GM19395 (cell line): ENCODE measurements around the gene S100A4.
A peak's percentile ranks its signal among the peaks of the same experiment; 100 is the strongest.
"Not testable (repeated sequence)": the region's sequence is repeated elsewhere in the genome, so short reads cannot be mapped to it uniquely, and the experiment has no call there.

Source experiments
- ATAC-seq: cut with Tn5 transposase; IDR thresholded peaks from one replicate; pipeline ENCODE4 v1.9.1; 2021; ENCODE audit warnings: mild to moderate bottlenecking, moderate library complexity; ENCODE audit not compliant: unreplicated experiment

Gene S100A4

DNA sequence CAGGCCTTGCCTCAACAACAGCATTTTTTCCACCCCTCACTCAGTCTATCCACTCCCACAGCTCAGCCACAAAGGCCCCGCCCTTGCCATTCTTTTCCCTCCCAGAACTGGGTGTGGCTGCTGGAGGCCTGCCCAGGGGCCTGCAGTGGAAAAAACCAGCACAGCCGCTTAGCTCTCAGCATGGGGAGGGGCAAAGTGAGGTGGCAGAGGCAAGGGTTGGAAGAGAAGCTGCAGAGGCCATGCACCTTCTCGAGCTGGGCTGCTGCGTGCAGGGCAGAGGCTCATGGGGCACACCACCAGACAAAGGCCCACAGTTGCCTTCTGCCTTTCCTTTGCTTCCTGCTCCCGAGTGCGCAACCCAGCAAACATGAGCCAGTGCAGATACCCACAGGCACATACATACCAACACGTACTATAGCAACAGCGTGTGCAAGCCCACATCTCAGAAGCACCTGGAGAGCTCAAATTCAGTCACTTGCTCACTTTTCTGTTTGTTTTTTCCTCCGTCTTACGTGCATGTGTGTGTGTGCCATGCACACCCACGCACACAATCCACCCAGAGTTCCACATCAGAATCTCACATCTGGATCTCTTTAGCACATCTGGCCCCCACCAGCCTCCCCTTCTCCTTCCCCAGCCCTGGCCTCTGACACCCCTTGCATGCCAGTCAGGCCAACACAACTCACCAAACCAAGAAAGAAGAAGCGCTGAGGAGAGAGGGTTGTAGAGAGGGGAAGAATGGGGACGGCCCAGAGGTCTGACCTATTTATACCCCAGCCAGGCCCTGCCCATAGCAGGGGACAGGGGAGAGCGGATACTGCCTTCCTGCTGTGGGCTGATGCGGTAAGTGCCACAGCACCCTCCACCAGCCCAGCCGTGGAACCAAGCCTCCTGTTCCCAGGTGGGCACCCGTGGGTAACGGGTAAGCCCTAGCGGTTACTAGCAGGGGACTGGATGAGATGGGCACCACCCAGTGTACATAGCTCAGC lies at the start of gene S100A4:
TSS of gene S100A4 (minus strand) at position 740 of the 989 bp plus-strand sequence. CDS start 1,012 bp downstream, outside the sequence.
- ATAC-seq = peak; percentile 59

- no peak for ATAC-seq
These were observed 47.1 kb upstream of the S100A4 start for GRCh38 chr1:153592748-153593147.

DNA sequence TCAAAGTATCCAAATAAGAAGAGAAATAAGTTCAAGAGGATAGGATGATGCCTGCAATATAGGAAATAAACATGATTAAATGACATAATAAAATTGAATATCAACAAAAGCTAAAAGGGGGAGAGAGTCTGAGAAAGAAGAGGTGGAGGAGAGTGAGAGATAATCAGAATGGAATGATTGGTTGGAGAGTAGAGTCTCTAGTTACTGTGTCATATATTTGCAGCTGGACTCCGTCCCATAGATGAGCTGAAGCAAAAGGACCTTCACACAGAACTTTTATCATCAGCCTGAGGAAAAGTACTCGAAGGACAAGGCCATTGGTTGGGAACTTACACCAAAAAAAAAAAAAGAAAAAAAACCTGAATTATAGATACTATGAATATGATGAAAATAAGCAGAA lies 42.9 kb upstream of the S100A4 start:
- no peak for ATAC-seq

DNA sequence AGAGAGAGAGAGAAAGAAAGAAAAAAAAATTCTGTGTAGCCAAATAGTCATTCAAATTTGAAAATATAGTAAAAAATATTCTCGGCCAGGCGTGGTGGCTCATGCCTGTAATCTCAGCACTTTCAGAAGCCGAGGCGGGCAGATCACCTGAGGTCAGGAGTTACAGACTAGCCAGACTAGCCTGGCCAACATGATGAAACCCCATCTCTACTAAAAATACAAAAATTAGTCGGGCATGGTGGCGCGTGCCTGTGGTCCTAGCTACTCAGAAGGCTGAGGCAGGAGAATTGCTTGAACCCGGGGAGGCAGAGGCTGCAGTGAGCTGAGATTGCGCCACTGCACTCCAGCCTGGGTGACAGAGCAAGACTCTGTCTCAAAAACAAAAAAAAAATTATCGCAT lies 42.4 kb upstream of the S100A4 start:
- not testable (repeated sequence) for ATAC-seq

DNA sequence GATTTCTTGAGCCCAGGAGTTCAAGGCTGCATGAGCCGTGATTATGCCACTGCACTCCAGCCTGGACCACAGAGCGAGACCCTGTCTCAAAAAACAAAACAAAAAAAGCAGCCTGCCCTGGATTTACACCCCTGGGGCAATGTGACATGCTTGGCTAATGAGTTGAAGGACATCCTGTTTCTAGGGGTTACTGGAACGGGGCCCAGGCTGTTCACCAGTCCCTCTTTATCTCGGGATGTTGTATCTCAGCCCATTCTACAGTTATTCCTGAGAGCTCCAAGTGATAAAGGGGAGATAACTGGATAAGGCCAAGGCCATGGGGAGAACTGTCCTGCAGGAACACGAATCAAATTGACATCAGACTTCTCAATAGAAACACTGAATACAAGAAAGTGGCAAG lies 41.7 kb upstream of the S100A4 start:
- no peak for ATAC-seq

DNA sequence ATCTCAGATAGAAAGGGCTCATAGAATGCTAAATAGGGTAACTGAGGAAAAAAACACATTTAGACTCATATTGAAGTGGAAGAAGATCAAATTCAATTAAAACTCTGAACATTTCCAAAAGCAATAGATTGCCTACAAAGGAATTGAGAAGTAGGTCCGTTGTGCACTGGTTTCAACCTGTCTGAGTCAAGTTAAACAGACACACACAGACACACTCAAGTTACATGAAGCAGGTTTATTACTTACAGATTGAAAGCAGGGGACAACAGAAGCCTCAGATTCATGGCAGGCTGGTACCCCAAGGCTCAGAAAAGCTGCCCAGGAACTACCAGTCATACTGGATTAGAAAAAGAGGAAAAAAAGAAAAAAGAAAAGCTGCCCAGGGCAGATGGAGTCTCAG lies 40.7 kb upstream of the S100A4 start:
- no peak for ATAC-seq

- ATAC-seq = no peak
These were observed 39.4 kb upstream of the S100A4 start for GRCh38 chr1:153585006-153585405.

- no peak for ATAC-seq
These were observed 38.4 kb upstream of the S100A4 start for GRCh38 chr1:153583976-153584375.

DNA sequence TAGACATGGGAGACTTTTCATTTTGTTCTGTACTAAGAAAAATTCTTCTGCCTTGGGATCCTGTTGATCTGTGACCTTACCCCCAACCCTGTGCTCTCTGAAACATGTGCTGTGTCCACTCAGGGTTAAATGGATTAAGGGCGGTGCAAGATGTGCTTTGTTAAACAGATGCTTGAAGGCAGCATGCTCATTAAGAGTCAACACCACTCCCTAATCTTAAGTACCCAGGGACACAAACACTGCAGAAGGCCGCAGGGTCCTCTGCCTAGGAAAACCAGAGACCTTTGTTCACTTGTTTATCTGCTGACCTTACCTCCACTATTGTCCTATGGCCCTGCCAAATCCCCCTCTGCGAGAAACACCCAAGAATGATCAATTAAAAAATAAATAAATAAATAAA lies 37.9 kb upstream of the S100A4 start:
- not testable (repeated sequence) for ATAC-seq

- ATAC-seq = not testable (repeated sequence)
These were observed 37.2 kb upstream of the S100A4 start for GRCh38 chr1:153582836-153583235.

DNA sequence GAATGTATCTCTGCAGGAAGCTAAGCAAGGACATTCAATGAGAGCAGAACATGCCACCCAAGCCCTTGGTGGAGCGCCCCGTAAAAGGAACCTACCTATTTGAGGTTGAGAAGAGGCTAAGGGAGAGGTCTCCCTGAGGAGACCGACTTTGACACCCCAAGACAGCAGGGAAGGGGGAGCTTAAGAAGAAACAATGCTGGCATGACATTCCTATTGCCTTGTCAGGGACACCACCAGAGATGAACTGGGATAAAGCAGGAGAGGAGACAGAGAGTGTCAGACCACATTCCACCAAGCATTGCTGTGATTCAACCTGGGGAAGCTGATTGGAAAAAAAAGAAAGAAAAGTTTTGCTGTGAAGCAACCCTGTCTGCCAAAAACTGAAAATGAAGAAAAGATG lies 33.3 kb upstream of the S100A4 start:
- no peak for ATAC-seq

- ATAC-seq = no peak
These were observed 32.9 kb upstream of the S100A4 start for GRCh38 chr1:153578490-153578889.

GRCh38 chr1:153577624-153578051 lies 32.0 kb upstream of the S100A4 start:
- no peak for ATAC-seq

DNA sequence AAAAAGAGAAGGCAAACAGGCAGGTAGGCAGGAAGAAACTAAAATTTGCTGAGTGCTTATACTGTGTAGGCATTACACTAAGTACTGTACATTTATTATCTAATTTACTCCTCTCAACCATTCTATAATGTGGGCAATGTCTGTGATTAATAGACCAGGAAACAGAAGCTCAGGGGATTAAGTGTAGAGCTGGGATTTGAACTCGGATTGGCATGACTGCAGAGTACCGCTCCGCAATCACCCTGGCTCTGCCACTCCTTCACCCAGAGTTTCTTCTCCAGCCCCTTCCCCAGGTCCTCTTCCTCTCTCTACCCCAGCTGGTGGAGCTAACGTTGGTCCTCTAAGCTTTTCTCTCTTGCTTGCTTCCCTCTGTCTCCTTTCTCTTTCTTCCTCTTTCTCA lies 31.5 kb upstream of the S100A4 start:
- ATAC-seq = no peak

GRCh38 chr1:153575497-153575896 lies 29.9 kb upstream of the S100A4 start:
- ATAC-seq = not testable (repeated sequence)

- not testable (repeated sequence) for ATAC-seq
These were observed 29.5 kb upstream of the S100A4 start for GRCh38 chr1:153575081-153575491.

DNA sequence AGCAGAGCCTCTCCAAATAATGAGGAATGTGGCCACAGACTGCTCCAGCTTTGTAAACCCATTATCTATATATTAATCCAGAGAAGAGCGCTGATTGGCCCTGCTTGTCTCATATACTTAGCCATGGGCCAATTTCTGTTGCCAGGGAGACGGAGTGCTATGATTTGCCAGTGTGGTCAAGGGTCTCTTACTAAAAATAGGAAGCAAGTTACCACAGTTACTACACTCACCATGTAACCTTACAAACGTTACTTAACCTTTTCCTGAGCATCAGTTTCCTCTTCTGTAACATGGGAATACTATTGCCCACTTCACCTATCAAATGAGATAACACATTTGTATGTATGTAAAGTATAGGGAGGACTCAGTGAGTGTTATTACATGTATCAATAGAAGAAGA lies 27.7 kb upstream of the S100A4 start:
- no peak for ATAC-seq

- no peak for ATAC-seq
These were observed 27.0 kb upstream of the S100A4 start for GRCh38 chr1:153572569-153573015.

GRCh38 chr1:153571706-153572105 lies 26.1 kb upstream of the S100A4 start:
- no peak for ATAC-seq

DNA sequence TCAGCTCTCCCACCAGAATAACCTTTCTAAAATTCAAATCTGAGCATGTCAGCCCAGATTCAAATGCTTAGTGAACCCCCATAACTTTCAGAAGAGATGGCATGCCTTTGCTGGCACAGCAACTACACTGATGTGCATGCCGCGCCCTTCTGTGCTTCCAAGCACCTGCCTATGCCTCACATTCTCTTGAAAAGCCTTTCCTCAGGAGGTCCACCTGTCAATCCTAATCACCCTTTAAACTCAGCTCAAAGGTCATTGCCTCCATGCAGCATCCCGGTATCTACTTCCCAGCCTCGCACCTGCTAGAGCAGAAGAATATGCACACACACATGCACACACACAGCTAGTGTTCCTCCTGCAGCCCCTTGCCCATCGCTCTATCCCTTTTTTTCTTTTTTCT lies 25.3 kb upstream of the S100A4 start:
- no peak for ATAC-seq

DNA sequence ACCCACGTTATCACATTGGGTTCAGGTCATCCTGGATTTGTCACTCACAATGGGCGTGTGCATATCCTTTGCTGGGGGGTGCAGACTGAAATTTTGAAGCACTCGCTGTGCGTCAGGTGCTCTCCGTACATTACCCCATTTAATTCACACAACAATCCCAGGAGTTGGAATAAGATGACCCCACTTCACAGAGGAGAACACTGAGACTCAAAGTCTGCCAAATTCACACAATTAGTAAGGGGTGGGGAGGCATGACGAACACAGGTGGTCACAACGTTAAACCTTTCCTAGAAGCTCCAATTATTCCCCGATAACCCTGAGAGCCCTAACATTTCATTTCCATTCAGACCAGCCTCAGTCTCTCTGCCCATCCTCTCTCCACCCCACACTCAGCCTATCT lies 23.9 kb upstream of the S100A4 start:
- no peak for ATAC-seq

DNA sequence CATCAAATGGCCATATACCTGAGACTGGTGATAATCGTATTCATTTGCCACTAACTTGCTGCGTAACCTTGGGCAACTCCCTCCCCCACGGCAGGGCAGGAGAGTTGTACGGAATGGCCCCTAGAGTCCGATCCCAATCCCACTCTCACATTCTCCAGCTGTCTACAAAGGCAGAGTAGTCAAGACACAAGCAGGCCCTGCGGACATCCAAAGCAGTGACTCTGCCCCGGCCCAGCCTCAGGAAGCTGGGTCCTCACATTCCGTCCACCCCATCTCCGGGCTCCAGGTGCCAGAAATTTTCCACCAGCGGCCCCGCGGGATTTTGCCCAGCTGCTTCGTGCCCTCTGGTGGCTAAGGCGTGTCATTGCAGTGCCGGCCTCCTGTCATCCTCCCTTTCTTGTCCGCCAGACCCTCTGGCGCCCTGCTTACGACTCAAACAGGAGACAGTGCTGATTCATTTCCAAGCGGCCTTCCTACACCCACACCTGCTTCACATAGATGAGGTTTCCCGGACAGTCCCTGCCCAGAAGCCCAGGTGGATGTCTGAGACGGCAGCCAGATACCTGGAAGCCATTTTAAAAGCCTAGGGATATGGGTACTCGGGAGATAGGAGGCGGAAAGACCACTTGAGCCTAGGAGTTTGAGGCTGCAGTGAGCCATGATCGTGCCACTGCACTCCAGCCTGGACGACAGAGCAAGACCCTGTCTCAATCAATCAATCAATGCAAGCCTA lies 22.9 kb upstream of the S100A4 start:
- ATAC-seq = no peak
